SK-N-MC (cell line): Measurements from ENCODE around the gene ERLIN1.

Experiments
- EZH2 ChIP-seq: fragments of 200-600 bp; sonication (generic); IDR thresholded peaks from one replicate; pipeline ENCODE4 v1.6.1; 2017; ENCODE audit warnings: antibody characterized with exemption
- POLR2AphosphoS5 ChIP-seq: IDR thresholded peaks from 2 replicates; pipeline ENCODE4 v1.6.1; 2012; ENCODE audit warnings: mild to moderate bottlenecking, low read depth, low read length, borderline replicate concordance

GRCh38 chr10:100103581-100103980 is 82.2 kb downstream of the ERLIN1 start:
- TF ChIP-seq POLR2AphosphoS5: no peak
- no peak for TF ChIP-seq EZH2
